ENCODE measurements around the gene RNF151. TPM values are rescaled to one million over a fixed set of nuclear protein-coding genes. Genes with fewer than 3 reads are reported as not detected.

RNF151 gene
- total RNA-seq, 3 donors from 2014 or later, result 0.40 to 0.42 TPM; not detected in 1

- H3K9me3 Mint-ChIP-seq, result no peaks in the 10 kb centered on the region
- H3K27me3 Mint-ChIP-seq (ENCODE audit: low read depth), result peaks cover 23% of the 10 kb centered on the region
- ATAC-seq (no peak), DNase-seq (no peak)
- H3K4me3 Mint-ChIP-seq, result peak overlapping the region; percentile 83
- H3K36me3 Mint-ChIP-seq (ENCODE audit: insufficient read depth), result peaks cover 3% of the 10 kb centered on the region
- H3K4me1 Mint-ChIP-seq (ENCODE audit: low read depth), result peaks cover 22% of the 10 kb centered on the region
Measured at GRCh38 chr16:1985466-1986150, 19.0 kb downstream of the RNF151 start.

- Mint-ChIP-seq H3K4me1 (ENCODE audit: low read depth) (peaks cover 29% of the 10 kb centered on the region), H3K36me3 (ENCODE audit: insufficient read depth) (peaks cover 3% of the 10 kb centered on the region), H3K27me3 (ENCODE audit: low read depth) (peaks cover 14% of the 10 kb centered on the region), H3K4me3 (no peak overlapping the region), H3K9me3 (no peaks in the 10 kb centered on the region)
- no peak for DNase-seq
- ATAC-seq, result no peak
Measured at GRCh38 chr16:1987198-1987597, 20.5 kb downstream of the RNF151 start.

GRCh38 chr16:1989209-1990100, 22.8 kb downstream of the RNF151 start, which contains the start of gene SYNGR3:
TSS of gene SYNGR3 (plus strand) at chr16:1989970. CDS start at chr16:1990103, 133 bp downstream.
- peaks cover 31% of the 10 kb centered on the region for H3K4me1 Mint-ChIP-seq (ENCODE audit: low read depth)
- ATAC-seq (no peak), DNase-seq (no peak)
- H3K9me3 Mint-ChIP-seq, result no peaks in the 10 kb centered on the region
- H3K4me3 Mint-ChIP-seq, result peak within 1 kb of the TSS; percentile 70
- peaks cover 3% of the 10 kb centered on the region for H3K36me3 Mint-ChIP-seq (ENCODE audit: insufficient read depth)
- peaks cover 11% of the 10 kb centered on the region for H3K27me3 Mint-ChIP-seq (ENCODE audit: low read depth)

- H3K4me3 Mint-ChIP-seq, result no peak overlapping the region
- ATAC-seq, result no peak
Measured at GRCh38 chr16:1990101-1990350, 23.4 kb downstream of the RNF151 start.

GRCh38 chr16:1990351-1991134, 23.9 kb downstream of the RNF151 start:
- ATAC-seq, result no peak
- peaks cover 21% of the 10 kb centered on the region for H3K4me1 Mint-ChIP-seq (ENCODE audit: low read depth)

More at GRCh38 chr16:1990101-1990350, 23.4 kb downstream of the RNF151 start:
- Mint-ChIP-seq H3K36me3 (ENCODE audit: insufficient read depth) (peaks cover 3% of the 10 kb centered on the region), H3K9me3 (no peaks in the 10 kb centered on the region), H3K27me3 (ENCODE audit: low read depth) (peaks cover 11% of the 10 kb centered on the region), H3K4me1 (ENCODE audit: low read depth) (peaks cover 26% of the 10 kb centered on the region)
- no peak for DNase-seq

GRCh38 chr16:1991135-1991551, 24.5 kb downstream of the RNF151 start:
- peaks cover 11% of the 10 kb centered on the region for H3K27me3 Mint-ChIP-seq (ENCODE audit: low read depth)
- H3K36me3 Mint-ChIP-seq (ENCODE audit: insufficient read depth), result no peaks in the 10 kb centered on the region
- no peaks in the 10 kb centered on the region for H3K9me3 Mint-ChIP-seq
- DNase-seq (peak; percentile 43), ATAC-seq (peak; percentile 21 to 39)
- peaks cover 23% of the 10 kb centered on the region for H3K4me1 Mint-ChIP-seq (ENCODE audit: low read depth)
- H3K4me3 Mint-ChIP-seq, result peak overlapping the region; percentile 70

More at GRCh38 chr16:1990351-1991134, 23.9 kb downstream of the RNF151 start:
- H3K9me3 Mint-ChIP-seq, result no peaks in the 10 kb centered on the region
- H3K36me3 Mint-ChIP-seq (ENCODE audit: insufficient read depth), result peaks cover 3% of the 10 kb centered on the region
- peak overlapping the region; percentile 70 for H3K4me3 Mint-ChIP-seq
- no peak for DNase-seq
- H3K27me3 Mint-ChIP-seq (ENCODE audit: low read depth), result peaks cover 11% of the 10 kb centered on the region

DNA sequence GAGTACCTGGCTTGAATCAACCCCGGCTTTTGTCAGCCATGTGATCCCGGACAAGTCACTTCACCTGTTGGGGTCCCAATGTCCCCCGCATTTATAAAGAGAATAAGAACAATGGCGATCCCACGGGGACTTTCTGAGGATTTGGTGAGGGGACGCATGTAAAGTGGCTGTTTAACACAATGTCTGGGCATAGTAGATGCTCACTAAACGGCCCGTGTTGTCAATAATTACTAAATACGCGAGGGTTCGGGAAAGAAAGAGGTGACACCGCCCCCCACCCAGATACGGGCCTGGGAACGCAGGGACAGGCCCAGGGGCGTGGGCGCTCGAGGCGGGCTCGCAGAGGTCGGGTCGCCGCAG, 24.9 kb downstream of the RNF151 start:
- Mint-ChIP-seq H3K4me3 (peak overlapping the region; percentile 70), H3K36me3 (ENCODE audit: insufficient read depth) (no peaks in the 10 kb centered on the region), H3K9me3 (no peaks in the 10 kb centered on the region), H3K27me3 (ENCODE audit: low read depth) (peaks cover 11% of the 10 kb centered on the region), H3K4me1 (ENCODE audit: low read depth) (peaks cover 23% of the 10 kb centered on the region)
- DNase-seq (no peak), ATAC-seq (no peak)

DNA sequence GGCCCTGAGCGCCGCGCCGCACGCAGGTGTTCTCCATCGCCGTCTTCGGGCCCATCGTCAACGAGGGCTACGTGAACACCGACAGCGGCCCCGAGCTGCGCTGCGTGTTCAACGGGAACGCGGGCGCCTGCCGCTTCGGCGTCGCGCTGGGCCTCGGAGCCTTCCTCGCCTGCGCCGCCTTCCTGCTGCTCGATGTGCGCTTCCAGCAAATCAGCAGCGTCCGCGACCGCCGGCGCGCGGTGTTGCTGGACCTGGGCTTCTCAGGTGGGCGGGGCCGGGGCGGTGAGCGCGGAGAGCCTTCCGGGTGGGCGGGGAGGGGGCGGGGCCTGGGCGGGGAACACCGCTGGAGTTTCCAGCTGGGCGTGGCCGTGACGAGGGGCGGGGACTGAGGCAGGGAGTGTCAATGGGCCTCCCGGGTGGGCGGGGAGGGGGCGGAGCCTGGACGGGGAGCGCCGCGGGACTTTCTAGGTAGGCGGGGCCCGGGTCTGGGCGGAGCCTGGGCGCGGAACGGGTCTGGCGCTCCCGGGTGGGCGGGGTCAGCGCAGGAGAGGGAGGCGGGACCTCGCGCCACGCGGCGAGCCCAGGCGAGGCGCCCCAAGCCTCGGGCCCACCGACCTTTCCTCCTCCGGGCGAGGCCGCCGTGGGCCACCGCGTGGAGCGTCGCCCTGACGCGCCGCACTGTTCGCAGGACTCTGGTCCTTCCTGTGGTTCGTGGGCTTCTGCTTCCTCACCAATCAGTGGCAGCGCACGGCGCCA, 25.5 kb downstream of the RNF151 start:
- H3K4me3 Mint-ChIP-seq, result peak overlapping the region; percentile 70
- no peaks in the 10 kb centered on the region for H3K9me3 Mint-ChIP-seq
- peaks cover 23% of the 10 kb centered on the region for H3K4me1 Mint-ChIP-seq (ENCODE audit: low read depth)
- no peaks in the 10 kb centered on the region for H3K36me3 Mint-ChIP-seq (ENCODE audit: insufficient read depth)
- peak; percentile 99 for DNase-seq
- ATAC-seq, result peak; percentile 68 to 80
- H3K27me3 Mint-ChIP-seq (ENCODE audit: low read depth), result peaks cover 11% of the 10 kb centered on the region

DNA sequence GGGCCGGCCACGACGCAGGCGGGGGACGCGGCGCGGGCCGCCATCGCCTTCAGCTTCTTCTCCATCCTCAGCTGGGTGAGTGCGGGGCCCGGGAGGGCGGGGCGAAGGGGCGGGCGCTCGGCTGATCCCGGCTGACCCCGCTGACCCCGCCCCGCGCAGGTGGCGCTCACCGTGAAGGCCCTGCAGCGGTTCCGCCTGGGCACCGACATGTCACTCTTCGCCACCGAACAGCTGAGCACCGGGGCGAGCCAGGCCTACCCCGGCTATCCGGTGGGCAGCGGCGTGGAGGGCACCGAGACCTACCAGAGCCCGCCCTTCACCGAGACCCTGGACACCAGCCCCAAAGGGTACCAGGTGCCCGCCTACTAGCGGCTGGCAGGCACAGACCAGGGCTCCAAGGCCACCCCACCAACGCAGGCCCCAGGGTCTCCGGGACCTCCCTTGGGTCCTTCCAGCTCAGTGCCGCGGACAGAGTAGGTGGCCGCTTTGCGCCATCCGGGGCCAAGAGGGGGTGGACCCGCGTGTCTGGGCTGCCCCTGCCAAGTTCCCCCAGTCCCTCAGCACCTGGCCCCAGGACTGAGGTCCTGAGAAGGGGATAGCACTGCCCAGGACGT, 26.2 kb downstream of the RNF151 start:
- peaks cover 11% of the 10 kb centered on the region for H3K27me3 Mint-ChIP-seq (ENCODE audit: low read depth)
- ATAC-seq (no peak), DNase-seq (no peak)
- H3K36me3 Mint-ChIP-seq (ENCODE audit: insufficient read depth), result no peaks in the 10 kb centered on the region
- H3K9me3 Mint-ChIP-seq, result no peaks in the 10 kb centered on the region
- no peak overlapping the region for H3K4me3 Mint-ChIP-seq
- peaks cover 23% of the 10 kb centered on the region for H3K4me1 Mint-ChIP-seq (ENCODE audit: low read depth)

DNA sequence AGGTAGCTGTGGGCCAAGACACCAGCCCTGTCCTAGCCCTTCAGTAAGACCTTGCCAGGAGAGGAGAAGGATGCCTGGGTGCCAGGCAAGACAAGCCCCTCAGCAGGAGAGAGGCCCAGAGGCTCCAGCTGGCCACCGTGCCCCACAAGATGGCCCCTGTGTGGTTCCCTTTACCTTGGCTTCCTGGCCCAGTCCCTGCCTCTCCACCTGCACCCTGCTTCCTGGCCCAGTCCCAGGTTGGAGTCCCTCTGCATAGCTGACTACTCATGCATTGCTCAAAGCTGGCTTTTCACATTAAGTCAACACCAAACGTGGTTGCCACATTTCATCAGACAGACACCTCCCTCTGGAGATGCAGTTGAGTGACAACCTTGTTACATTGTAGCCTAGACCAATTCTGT, 27.1 kb downstream of the RNF151 start:
- DNase-seq (no peak), ATAC-seq (no peak)
- no peaks in the 10 kb centered on the region for H3K9me3 Mint-ChIP-seq
- peaks cover 7% of the 10 kb centered on the region for H3K27me3 Mint-ChIP-seq (ENCODE audit: low read depth)
- no peak overlapping the region for H3K4me3 Mint-ChIP-seq
- peaks cover 2% of the 10 kb centered on the region for H3K36me3 Mint-ChIP-seq (ENCODE audit: insufficient read depth)
- H3K4me1 Mint-ChIP-seq (ENCODE audit: low read depth), result peaks cover 23% of the 10 kb centered on the region

DNA sequence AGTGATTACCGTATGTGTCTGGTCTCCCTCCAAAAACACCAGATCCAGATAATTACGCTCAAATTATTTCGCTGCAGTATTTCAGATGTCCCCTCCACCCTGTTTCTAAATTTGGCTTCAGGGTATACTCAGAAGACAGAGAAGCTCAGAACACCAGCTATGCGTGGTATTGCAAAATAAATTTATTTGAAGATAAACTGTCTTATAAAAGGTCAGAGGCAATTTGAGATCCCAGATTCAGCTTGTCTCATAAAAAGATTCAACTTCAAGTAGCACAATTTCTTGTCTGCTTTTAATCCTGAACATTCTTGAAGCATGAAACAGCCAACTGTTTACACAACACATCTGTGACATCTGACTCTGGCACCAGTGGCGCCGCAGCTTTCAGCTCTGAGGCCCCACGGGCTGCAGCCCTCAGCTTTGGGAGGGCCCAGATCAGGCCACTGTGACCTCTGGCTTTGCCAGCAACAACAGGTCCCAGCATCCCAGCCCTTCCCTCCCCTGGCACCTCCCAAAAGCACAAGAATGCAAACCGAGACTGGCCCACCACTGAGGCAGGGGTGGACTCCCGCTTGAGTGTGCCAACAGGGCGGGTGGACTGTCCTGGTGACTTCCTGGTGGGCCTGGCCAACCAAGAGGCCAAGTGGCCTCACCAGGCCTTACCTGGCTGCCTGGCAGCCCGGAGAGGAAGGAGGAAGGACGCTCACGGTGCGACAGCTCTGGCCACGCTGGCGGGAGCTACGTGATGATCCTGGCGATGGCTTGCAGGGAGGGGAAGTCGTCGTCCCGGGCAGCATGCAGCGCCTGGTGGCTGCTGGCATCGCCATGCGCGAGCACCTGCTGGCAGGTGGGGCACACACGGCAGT, 31.1 kb downstream of the RNF151 start:
- Mint-ChIP-seq H3K9me3 (no peaks in the 10 kb centered on the region), H3K4me3 (no peak overlapping the region), H3K27me3 (ENCODE audit: low read depth) (no peaks in the 10 kb centered on the region), H3K4me1 (ENCODE audit: low read depth) (peaks cover 10% of the 10 kb centered on the region), H3K36me3 (ENCODE audit: insufficient read depth) (peaks cover 9% of the 10 kb centered on the region)
- ATAC-seq, result no peak
- no peak for DNase-seq

GRCh38 chr16:1998360-1998835, 31.7 kb downstream of the RNF151 start:
- peaks cover 9% of the 10 kb centered on the region for H3K4me1 Mint-ChIP-seq (ENCODE audit: low read depth)
- ATAC-seq, result no peak
- no peaks in the 10 kb centered on the region for H3K27me3 Mint-ChIP-seq (ENCODE audit: low read depth)
- no peak overlapping the region for H3K4me3 Mint-ChIP-seq
- peaks cover 9% of the 10 kb centered on the region for H3K36me3 Mint-ChIP-seq (ENCODE audit: insufficient read depth)
- H3K9me3 Mint-ChIP-seq, result no peaks in the 10 kb centered on the region
- DNase-seq, result no peak

Measured in activated T-cell treated with anti-CD3 and anti-CD28 coated beads, Interleukin-2, amount 50 U/mL, for 4 hours (primary cell).